IgD-negative memory B cell (primary cell): ENCODE results near the gene RPS6KB2. TPM values are rescaled to one million over a fixed set of nuclear protein-coding genes. Genes with fewer than 3 reads are reported as not detected.

Experiments used
- H3K27ac Mint-ChIP-seq, 3 donors: one replicate each; pipeline ENCODE4 v1.8.0; 2020 to 2022; ENCODE audit warnings: mild to moderate bottlenecking in 3 of 3, mixed read lengths in 3 of 3, moderate library complexity in 1 of 3
- H3K27me3 Mint-ChIP-seq: one replicate; pipeline ENCODE4 v1.8.0; 2021; ENCODE audit warnings: mixed read lengths
- H3K36me3 Mint-ChIP-seq: one replicate; pipeline ENCODE4 v1.8.0; 2020; ENCODE audit warnings: mild to moderate bottlenecking, mixed read lengths
- H3K4me1 Mint-ChIP-seq, 3 donors: one replicate each; pipeline ENCODE4 v1.8.0; 2020 to 2022; ENCODE audit warnings: mixed read lengths in 3 of 3, mild to moderate bottlenecking in 1 of 3
- H3K4me3 Mint-ChIP-seq, 4 donors: one replicate each; pipeline ENCODE4 v1.8.0; 2020 to 2022; ENCODE audit warnings: mild to moderate bottlenecking in 4 of 4, mixed read lengths in 4 of 4, moderate library complexity in 3 of 4
- H3K9me3 Mint-ChIP-seq, 3 donors: one replicate each; pipeline ENCODE4 v1.8.0; 2020 to 2021; ENCODE audit warnings: mixed read lengths in 3 of 3, mild to moderate bottlenecking in 1 of 3
- polyA plus RNA-seq: library from polyadenylated mRNA; unstranded; fragments of 300-500 nt; fragmentation: Illumina TruSeq; gene quantifications from one replicate; pipeline ENCODE4 v1.2.3, GENCODE V29; 2021

The RPS6KB2 gene
- polyA plus RNA-seq, 1 donor from 2014 or later = 65.1 TPM

- Mint-ChIP-seq H3K36me3 (peaks cover 5% of the 10 kb centered on the region), H3K4me3 (peak within 1 kb of the TSS; percentile 96 to 98 (median 96)), H3K9me3 (no peaks in the 10 kb centered on the region), H3K27ac (peak within 1 kb of the TSS; percentile 91 to 98 (median 97)), H3K27me3 (no peaks in the 10 kb centered on the region), H3K4me1 (peaks cover 41 to 42% (median 42%) of the 10 kb centered on the region in 3 donors)
Measured at GRCh38 chr11:67437082-67437808, 9.0 kb downstream of the RPS6KB2 start, which contains the start of gene PTPRCAP. TSS of gene PTPRCAP (minus strand) at chr11:67437682. CDS start at chr11:67437619, 63 bp downstream.

- Mint-ChIP-seq H3K4me3 (peak overlapping the region; percentile 96 to 98 (median 96)), H3K9me3 (no peaks in the 10 kb centered on the region), H3K36me3 (peaks cover 5% of the 10 kb centered on the region), H3K27ac (peak overlapping the region; percentile 91 to 98 (median 97)), H3K27me3 (no peaks in the 10 kb centered on the region), H3K4me1 (peaks cover 40 to 45% (median 40%) of the 10 kb centered on the region in 3 donors)
Measured at GRCh38 chr11:67437809-67438157, 9.5 kb downstream of the RPS6KB2 start.

GRCh38 chr11:67438158-67438902 lies 10.0 kb downstream of the RPS6KB2 start:
- Mint-ChIP-seq H3K4me3 (peak overlapping the region; percentile 96 to 98 (median 96)), H3K4me1 (peaks cover 39 to 45% (median 40%) of the 10 kb centered on the region in 3 donors), H3K36me3 (peaks cover 5% of the 10 kb centered on the region), H3K9me3 (no peaks in the 10 kb centered on the region), H3K27me3 (no peaks in the 10 kb centered on the region), H3K27ac (peak overlapping the region; percentile 91 to 98 (median 97))

DNA sequence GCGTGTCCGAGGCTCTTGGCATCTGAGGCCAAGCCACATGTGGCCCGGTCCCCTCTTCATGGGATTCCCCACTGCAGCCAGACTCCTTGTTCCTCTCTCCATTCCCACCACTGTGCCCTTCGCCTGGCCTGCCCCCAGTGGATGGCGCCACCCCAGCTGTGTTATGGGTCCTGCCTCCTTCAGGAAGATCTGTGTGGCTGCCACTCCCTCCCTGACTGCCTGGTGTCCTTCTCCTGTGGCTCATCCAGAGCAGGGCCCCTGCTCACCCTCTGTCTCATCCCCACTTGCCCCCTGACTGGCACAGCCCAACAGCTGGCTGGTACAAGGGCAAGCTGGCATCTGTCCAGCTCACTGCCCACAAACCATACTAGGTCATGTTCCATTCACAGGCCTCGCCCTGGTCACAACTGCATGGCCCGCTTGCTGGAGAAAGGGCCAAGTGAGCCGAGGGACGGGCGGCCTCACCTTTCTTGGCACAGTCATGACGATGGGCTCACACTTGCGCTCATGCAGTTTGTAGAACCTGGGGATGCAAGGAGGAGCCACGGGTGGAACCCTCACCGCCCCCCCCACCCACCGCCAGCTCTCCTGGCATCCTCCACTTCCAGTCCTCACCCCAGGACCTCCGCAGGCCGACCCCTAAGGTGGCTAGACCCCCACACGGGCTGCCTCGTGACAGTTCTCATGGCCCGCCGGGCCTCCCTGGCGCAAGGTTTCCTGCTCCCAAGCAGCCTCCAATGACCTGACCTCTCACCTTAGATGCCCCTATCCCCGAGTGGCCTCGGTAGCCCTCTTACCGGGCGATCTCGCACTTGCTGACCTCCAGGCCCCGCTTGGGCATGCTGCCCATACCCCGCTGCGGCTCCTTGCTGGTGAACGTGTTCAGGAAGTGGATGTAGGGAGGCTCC lies 11.3 kb downstream of the RPS6KB2 start:
- H3K36me3 Mint-ChIP-seq = peaks cover 5% of the 10 kb centered on the region
- no peaks in the 10 kb centered on the region for H3K9me3 Mint-ChIP-seq
- H3K4me3 Mint-ChIP-seq = peak overlapping the region; percentile 96 to 98 (median 96)
- peak overlapping the region; percentile 83 to 98 (median 91) for H3K27ac Mint-ChIP-seq
- H3K4me1 Mint-ChIP-seq = peaks cover 35 to 44% (median 38%) of the 10 kb centered on the region in 3 donors
- H3K27me3 Mint-ChIP-seq = no peaks in the 10 kb centered on the region

DNA sequence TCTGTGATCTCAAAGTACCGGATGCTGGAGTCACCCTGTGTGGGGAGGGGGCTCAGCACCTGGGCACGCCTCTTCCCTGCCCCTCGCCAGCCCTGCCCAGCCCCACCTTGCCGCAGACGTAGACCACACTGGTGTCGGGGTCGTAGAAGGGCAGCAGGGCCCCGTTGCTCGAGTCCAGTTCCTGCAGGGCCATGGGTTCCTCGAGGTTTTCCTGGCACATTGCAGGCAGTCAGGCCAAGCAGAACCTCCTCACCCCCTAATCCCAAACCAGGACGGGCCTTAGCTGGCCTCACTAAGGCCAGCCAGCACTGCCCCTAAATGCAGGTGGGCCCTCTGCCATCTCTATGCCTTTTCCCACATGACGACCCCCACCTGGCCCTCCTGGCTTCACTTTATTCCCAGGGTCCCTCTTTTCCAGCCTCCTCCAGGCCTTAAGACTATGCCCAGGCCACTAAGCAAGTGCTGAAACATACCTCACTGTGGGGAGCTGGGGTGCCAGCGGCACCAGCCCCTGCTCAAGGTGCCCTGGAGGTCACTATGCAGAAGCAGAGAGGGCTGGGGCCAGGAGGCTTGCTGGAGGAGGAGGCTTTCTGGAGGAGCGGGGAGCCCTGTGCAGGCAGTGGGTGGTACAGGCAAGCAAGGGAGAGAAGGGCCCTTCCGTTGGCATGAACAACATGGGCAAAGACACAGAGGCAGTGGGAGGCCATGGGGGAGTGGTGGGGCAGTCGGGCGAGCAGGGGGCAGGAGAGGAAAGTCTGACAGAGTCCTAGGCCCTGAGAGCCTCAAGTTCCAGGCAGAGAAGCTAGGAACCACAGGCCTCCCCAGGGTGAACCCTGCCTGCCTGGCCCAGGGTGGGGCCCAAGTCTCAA lies 12.2 kb downstream of the RPS6KB2 start:
- Mint-ChIP-seq H3K4me3 (peak overlapping the region; percentile 44 to 98 (median 92)), H3K4me1 (peaks cover 40 to 49% (median 41%) of the 10 kb centered on the region in 3 donors), H3K27me3 (no peaks in the 10 kb centered on the region), H3K9me3 (no peaks in the 10 kb centered on the region), H3K27ac (peak overlapping the region; percentile 89 to 98 (median 91)), H3K36me3 (peaks cover 5% of the 10 kb centered on the region)

- Mint-ChIP-seq H3K36me3 (peaks cover 5% of the 10 kb centered on the region), H3K27me3 (no peaks in the 10 kb centered on the region), H3K9me3 (no peaks in the 10 kb centered on the region), H3K27ac (peak overlapping the region; percentile 89 to 98 (median 91)), H3K4me1 (peaks cover 46 to 56% (median 47%) of the 10 kb centered on the region in 3 donors), H3K4me3 (peak overlapping the region in 3 of 4 donors; percentile 72 to 98 (median 85))
Measured at GRCh38 chr11:67441098-67441563, 12.8 kb downstream of the RPS6KB2 start.

DNA sequence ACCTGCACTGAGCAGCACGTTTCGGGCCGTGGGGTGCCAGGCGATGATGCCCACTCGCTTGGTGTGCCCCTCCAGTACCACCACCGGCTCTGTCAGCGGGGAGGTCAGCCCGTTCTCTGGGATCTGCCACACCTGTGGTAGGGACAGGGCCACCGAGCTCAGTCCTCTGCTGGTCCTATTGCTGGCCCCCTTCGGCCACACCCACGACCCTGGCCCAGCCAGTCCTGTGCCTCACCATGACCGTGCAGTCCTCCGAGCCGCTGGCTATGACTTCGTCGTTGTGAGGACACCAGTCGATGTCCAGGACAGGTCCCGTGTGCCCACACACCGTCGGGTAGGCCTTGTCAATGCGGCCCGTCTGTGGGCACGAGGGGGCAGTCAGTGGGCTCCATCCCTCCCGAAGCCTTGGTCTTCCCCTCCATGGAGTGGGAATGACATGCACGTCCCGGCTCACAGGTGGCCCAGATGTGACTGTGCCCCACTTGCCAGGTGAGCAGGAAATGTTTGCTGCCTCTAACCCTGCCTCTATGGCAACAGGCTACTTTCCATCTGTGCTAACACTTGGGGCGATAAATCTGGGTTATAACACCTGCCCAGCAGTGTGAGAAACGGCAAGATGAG lies 13.5 kb downstream of the RPS6KB2 start:
- Mint-ChIP-seq H3K27ac (peak overlapping the region; percentile 91 to 98 (median 93)), H3K4me1 (peaks cover 49 to 63% (median 51%) of the 10 kb centered on the region in 3 donors), H3K36me3 (peaks cover 3% of the 10 kb centered on the region), H3K27me3 (no peaks in the 10 kb centered on the region), H3K4me3 (peak overlapping the region; percentile 21 to 84 (median 70)), H3K9me3 (no peaks in the 10 kb centered on the region)

- no peaks in the 10 kb centered on the region for H3K9me3 Mint-ChIP-seq
- H3K27ac Mint-ChIP-seq = peak overlapping the region; percentile 91 to 98 (median 93)
- H3K4me1 Mint-ChIP-seq = peaks cover 52 to 61% (median 57%) of the 10 kb centered on the region in 3 donors
- peak overlapping the region; percentile 65 to 84 (median 74) for H3K4me3 Mint-ChIP-seq
- peaks cover 2% of the 10 kb centered on the region for H3K36me3 Mint-ChIP-seq
- peaks cover 1% of the 10 kb centered on the region for H3K27me3 Mint-ChIP-seq
Measured at GRCh38 chr11:67442504-67443404, 14.5 kb downstream of the RPS6KB2 start.

DNA sequence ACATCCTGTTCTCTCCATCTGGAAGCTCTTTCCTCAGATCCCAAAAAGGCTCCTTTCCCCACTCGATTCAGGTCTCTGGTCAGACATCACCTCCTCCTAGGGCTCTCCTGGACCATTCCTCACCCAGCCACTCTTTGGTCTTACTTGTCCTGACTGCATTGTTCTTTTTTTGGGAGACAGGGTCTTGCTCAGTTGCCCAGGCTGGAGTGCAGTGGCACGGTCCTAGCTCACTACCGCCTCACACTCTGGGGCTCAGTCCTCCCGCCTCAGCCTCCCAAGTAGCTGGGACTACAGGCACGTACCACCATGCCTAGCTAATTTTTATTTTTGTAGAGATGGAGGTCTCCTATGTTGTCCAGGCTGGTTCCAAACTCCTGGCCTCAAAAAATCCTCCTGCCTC lies 17.2 kb downstream of the RPS6KB2 start:
- Mint-ChIP-seq H3K4me3 (peak overlapping the region; percentile 54 to 99 (median 86)), H3K36me3 (no peaks in the 10 kb centered on the region), H3K27me3 (peaks cover 3% of the 10 kb centered on the region)

GRCh38 chr11:67448220-67448609 lies 19.9 kb downstream of the RPS6KB2 start:
- Mint-ChIP-seq H3K4me3 (peak overlapping the region in 3 of 4 donors; percentile 9 to 99 (median 82)), H3K4me1 (peaks cover 35 to 43% (median 39%) of the 10 kb centered on the region in 3 donors), H3K36me3 (no peaks in the 10 kb centered on the region), H3K27me3 (peaks cover 3% of the 10 kb centered on the region), H3K27ac (peak overlapping the region; percentile 67 to 100 (median 80)), H3K9me3 (no peaks in the 10 kb centered on the region)

More for the DNA sequence above, 17.2 kb downstream of the RPS6KB2 start:
- Mint-ChIP-seq H3K9me3 (no peaks in the 10 kb centered on the region), H3K27ac (peak overlapping the region; percentile 98 to 100 (median 99)), H3K4me1 (peaks cover 49 to 58% (median 57%) of the 10 kb centered on the region in 3 donors)

DNA sequence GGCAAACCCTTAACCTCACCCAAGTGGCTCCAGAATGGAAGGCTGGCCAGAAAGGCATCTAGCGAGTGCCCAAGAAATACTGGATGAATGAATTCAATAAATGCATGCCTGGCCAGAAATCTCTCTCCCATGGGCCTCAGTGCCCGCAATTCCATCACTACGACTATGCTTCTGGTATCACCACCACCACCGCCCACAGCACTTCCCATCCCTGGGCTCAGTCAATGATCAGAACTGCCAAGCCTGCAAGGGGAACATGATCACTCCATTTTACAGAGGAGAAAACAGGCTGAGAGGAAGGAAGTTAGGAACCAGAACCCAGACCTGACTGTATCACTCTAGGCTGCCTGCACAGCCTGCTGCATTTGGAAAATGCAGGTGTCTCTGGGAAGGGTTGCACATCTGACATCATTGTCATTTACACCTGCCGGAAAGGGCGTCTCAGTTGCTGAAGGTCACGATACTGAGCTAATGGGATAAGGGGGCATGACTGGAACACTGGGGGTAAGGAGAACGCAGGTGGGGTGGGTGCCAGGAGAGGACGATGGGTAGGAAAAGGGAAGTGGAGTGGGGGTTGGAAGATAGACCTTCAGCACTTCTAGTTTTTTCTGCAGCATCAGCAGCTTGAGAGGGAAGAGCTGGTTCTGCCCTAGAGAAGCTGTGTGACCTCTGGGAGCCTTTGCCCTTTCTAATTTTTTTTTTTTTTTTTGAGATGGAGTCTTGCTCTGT lies 21.0 kb downstream of the RPS6KB2 start:
- H3K27ac Mint-ChIP-seq = peak overlapping the region; percentile 67 to 94 (median 68)
- no peaks in the 10 kb centered on the region for H3K9me3 Mint-ChIP-seq
- H3K4me1 Mint-ChIP-seq = peaks cover 26 to 43% (median 39%) of the 10 kb centered on the region in 3 donors
- no peaks in the 10 kb centered on the region for H3K36me3 Mint-ChIP-seq
- peaks cover 3% of the 10 kb centered on the region for H3K27me3 Mint-ChIP-seq
- H3K4me3 Mint-ChIP-seq = peak overlapping the region in 3 of 4 donors; percentile 33 to 74 (median 51)
